ENCODE results near the gene HHAT. TPM values are rescaled to one million over a fixed set of nuclear protein-coding genes. Genes with fewer than 3 reads are reported as not detected.

HHAT gene
- total and polyA plus RNA-seq, 8 donors = under 0.01 to 5.8 (median 1.6) TPM

GRCh38 chr1:210618369-210618768, 289.7 kb downstream of the HHAT start:
- DNase-seq = no peak
- Histone ChIP-seq H3K36me3 (no peaks in the 10 kb centered on the region), H3K4me3 (no peak overlapping the region), H3K4me1 (no peaks in the 10 kb centered on the region), H3K27ac (no peak overlapping the region), H3K9me3 (no peaks in the 10 kb centered on the region), H3K27me3 (no peaks in the 10 kb centered on the region)
- intact Hi-C loops (cut with DNase I; ENCODE audit: low total_unique reads) = no loop called here
- 79 to 89% (median 82%) methylated on average over 5 of the region's 5 CpGs for WGBS, 5 donors
- TF ChIP-seq EP300 (IDR thresholded peaks at IDR 0.05) (no peak), POLR2A (IDR thresholded peaks at IDR 0.05) (no peak), CTCF (IDR thresholded peaks at IDR 0.05) (no peak), POLR2AphosphoS5 (IDR thresholded peaks at IDR 0.05) (no peak)

GRCh38 chr1:210620867-210621488, 292.3 kb downstream of the HHAT start:
- Histone ChIP-seq H3K9me3 (no peaks in the 10 kb centered on the region), H3K4me1 (no peaks in the 10 kb centered on the region), H3K27me3 (no peaks in the 10 kb centered on the region), H3K27ac (no peak overlapping the region), H3K4me3 (no peak overlapping the region), H3K36me3 (no peaks in the 10 kb centered on the region)
- TF ChIP-seq EP300 (IDR thresholded peaks at IDR 0.05) (no peak), POLR2AphosphoS5 (IDR thresholded peaks at IDR 0.05) (no peak)
- 79 to 86% (median 84%) methylated on average over 6 of the region's 6 CpGs for WGBS, 5 donors
- DNase-seq = no peak
- intact Hi-C loops (cut with DNase I; ENCODE audit: low total_unique reads) = no loop called here

- Histone ChIP-seq H3K27ac (no peak overlapping the region), H3K4me1 (no peaks in the 10 kb centered on the region), H3K27me3 (no peaks in the 10 kb centered on the region), H3K4me3 (no peak overlapping the region), H3K9me3 (no peaks in the 10 kb centered on the region), H3K36me3 (no peaks in the 10 kb centered on the region)
- DNase-seq = no peak
- WGBS, 5 donors = 90 to 95% (median 92%) methylated on average over 6 of the region's 6 CpGs
- intact Hi-C loops (cut with DNase I; ENCODE audit: low total_unique reads) = no loop called here
- TF ChIP-seq POLR2AphosphoS5 (IDR thresholded peaks at IDR 0.05) = no peak
- TF ChIP-seq POLR2A (IDR thresholded peaks at IDR 0.05) = no peak
- TF ChIP-seq EP300 (IDR thresholded peaks at IDR 0.05) = no peak
- no peak for TF ChIP-seq CTCF (IDR thresholded peaks at IDR 0.05)
These were observed 293.0 kb downstream of the HHAT start for GRCh38 chr1:210621712-210622111.

GRCh38 chr1:210624722-210625121, 296.0 kb downstream of the HHAT start:
- WGBS, 5 donors = 65 to 90% (median 78%) methylated on average over 1 of the region's 1 CpG
- peak in 1 of 2 donors; percentile 51 for DNase-seq
- no peak overlapping the region for H3K27ac ChIP-seq
- no peak for TF ChIP-seq EP300 (IDR thresholded peaks at IDR 0.05)
- H3K27me3 ChIP-seq = no peaks in the 10 kb centered on the region
- intact Hi-C loops (cut with DNase I; ENCODE audit: low total_unique reads) = no loop called here
- no peaks in the 10 kb centered on the region for H3K9me3 ChIP-seq
- H3K4me3 ChIP-seq = no peak overlapping the region
- H3K4me1 ChIP-seq = peaks cover 0 to 10% (median 5%) of the 10 kb centered on the region in 4 donors
- no peaks in the 10 kb centered on the region for H3K36me3 ChIP-seq

GRCh38 chr1:210625715-210626114, 297.0 kb downstream of the HHAT start:
- DNase-seq = no peak
- WGBS, 5 donors = 88 to 100% (median 92%) methylated on average over 1 of the region's 1 CpG
- Histone ChIP-seq H3K4me3 (no peak overlapping the region), H3K27me3 (no peaks in the 10 kb centered on the region), H3K27ac (no peak overlapping the region), H3K4me1 (peaks cover 0 to 10% (median 5%) of the 10 kb centered on the region in 4 donors), H3K9me3 (no peaks in the 10 kb centered on the region), H3K36me3 (no peaks in the 10 kb centered on the region)
- TF ChIP-seq POLR2A (IDR thresholded peaks at IDR 0.05) (no peak), POLR2AphosphoS5 (IDR thresholded peaks at IDR 0.05) (no peak), EP300 (IDR thresholded peaks at IDR 0.05) (no peak), CTCF (IDR thresholded peaks at IDR 0.05) (no peak)
- intact Hi-C loops (cut with DNase I; ENCODE audit: low total_unique reads) = no loop called here

Measured in stomach (tissue), 9 donors.